ENCODE measurements around the gene METTL22.

The METTL22 gene

DNA sequence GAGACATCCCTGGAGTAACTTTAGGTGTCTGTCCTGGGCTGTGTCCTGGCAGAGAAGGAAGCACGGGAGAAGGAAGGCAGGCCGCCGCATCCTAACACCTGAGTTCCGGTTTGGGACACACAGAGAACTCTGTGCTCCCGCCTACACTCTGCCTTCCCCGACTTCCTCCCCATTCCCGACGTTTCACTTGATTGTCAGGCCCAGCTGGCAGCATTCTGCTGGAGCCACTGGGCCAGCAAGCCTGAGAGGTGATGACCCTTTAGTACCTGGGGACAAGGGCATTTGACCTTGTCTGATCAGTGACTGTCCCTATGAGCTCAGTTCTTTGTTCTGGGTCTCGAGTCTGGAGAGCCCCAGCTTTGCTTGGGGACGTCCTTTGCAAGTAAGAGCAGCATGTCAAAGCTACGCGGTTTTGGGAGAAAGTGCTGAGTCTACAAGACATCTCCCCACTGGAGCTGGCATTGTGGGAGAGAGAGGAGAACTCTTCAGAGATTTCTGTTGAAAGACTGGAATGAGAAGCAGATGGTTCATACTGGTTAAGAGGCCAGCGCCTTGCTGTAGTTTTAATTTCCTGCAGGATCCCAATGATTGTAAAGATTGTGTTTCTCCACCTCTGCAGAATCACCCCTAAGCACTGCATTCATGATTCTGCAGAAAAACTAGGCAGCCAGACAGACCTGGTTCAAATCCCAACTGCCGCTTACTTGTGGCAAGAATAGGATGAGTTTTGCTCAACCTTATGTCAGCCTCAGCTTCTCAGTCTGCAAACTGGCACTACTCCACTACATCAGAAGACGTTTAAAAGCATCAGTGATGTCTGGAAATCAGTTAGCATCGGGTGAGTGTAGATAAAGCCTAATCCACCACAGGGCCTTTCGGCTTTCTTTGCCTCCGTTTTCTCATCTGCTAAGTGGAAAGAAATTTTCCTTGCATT, 73.6 kb downstream of the METTL22 start:
- no peak for DNase-seq (ENCODE audit: low read depth)

- no peak for DNase-seq (ENCODE audit: low read depth)
Measured at GRCh38 chr16:8696880-8697279, 75.4 kb downstream of the METTL22 start.

DNA sequence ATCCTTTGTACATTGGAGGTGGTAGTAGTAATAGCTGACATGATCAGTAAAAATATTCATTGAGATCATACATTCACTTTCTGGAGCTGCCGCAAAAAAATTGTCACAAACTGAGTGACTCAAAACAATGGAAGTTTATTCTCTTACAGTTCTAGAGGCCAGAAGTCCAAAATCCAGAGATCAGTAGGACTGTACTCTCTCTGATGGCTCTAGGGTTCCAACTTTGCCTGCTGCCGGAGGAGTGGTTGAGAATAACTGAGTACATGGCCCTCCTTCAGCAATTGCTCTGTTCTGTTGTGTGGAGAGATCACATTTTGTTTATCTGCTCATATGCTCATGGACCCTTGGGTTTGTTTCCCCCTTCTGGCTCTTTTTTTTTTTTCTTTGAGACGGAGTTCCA, 76.5 kb downstream of the METTL22 start:
- DNase-seq (ENCODE audit: low read depth): no peak
